Activated CD4-positive, alpha-beta T cell treated with anti-CD3 and anti-CD28 coated beads for 36 hours (primary cell): ENCODE results near the gene NTMT2. TPM values are rescaled to one million over a fixed set of nuclear protein-coding genes. Genes with fewer than 3 reads are reported as not detected.
A peak's percentile ranks its signal among the peaks of the same experiment; 100 is the strongest.
"Not testable (repeated sequence)": the region's sequence is repeated elsewhere in the genome, so short reads cannot be mapped to it uniquely, and the experiment has no call there.

Experiments
- ATAC-seq: fragments of 200-7000 bp; cut with Tn5 transposase; one replicate; pipeline ENCODE4 v1.10.0; 2021; ENCODE audit warnings: mild to moderate bottlenecking, moderate library complexity
- CTCF ChIA-PET: fragments of 350-600 bp; sonication (Branson Sonifier 250); formaldehyde crosslinking; loops from one replicate; lab custom pipeline; 2021; ENCODE audit warnings: antibody characterized with exemption; lab: Charles Lee
- POLR2A ChIA-PET: fragments of 350-600 bp; sonication (Branson Sonifier 250); formaldehyde crosslinking; loops from one replicate; lab custom pipeline; 2021; ENCODE audit warnings: antibody characterized with exemption, inconsistent platforms; lab: Charles Lee
- DNase-seq: peaks from one replicate; pipeline ENCODE4 v3.0.0-alpha.2; 2020
- H3K27ac Mint-ChIP-seq: one replicate; pipeline ENCODE4 v1.8.0; 2021; ENCODE audit warnings: mixed read lengths
- H3K27me3 Mint-ChIP-seq: one replicate; pipeline ENCODE4 v1.8.0; 2021; ENCODE audit warnings: mixed read lengths
- H3K36me3 Mint-ChIP-seq: one replicate; pipeline ENCODE4 v1.8.0; 2021; ENCODE audit warnings: low read depth, mixed read lengths
- H3K4me1 Mint-ChIP-seq: one replicate; pipeline ENCODE4 v1.8.0; 2021; ENCODE audit warnings: mixed read lengths
- H3K4me3 Mint-ChIP-seq: one replicate; pipeline ENCODE4 v1.8.0; 2021; ENCODE audit warnings: mild to moderate bottlenecking, moderate library complexity, mixed read lengths
- H3K9me3 Mint-ChIP-seq: one replicate; pipeline ENCODE4 v1.8.0; 2021; ENCODE audit warnings: low read depth, mixed read lengths
- intact Hi-C, 2 experiments: fragments of 100-400 bp; cut with DNase I in 1 of 2; cut with micrococcal nuclease in 1 of 2; formaldehyde crosslinking; loops; one replicate each; pipeline versions ENCODE4 v1.14.2 to v1.15.1; 2022 to 2024; cut with DNase I, micrococcal nuclease
- total RNA-seq, 2 experiments: library from RNA; stranded (reverse); gene quantifications; one replicate each; pipeline ENCODE4 v1.2.3, GENCODE V29; 2021

The NTMT2 gene
- total RNA-seq, 2 experiments from 2014 or later: not detected

- ATAC-seq (no peak), DNase-seq (no peak)
- intact Hi-C loops: no loop called here
- Mint-ChIP-seq H3K27ac (no peak overlapping the region), H3K9me3 (no peaks in the 10 kb centered on the region), H3K4me1 (no peaks in the 10 kb centered on the region), H3K4me3 (no peak overlapping the region), H3K27me3 (peaks cover 3% of the 10 kb centered on the region), H3K36me3 (no peaks in the 10 kb centered on the region)
- ChIA-PET POLR2A (no interaction called here), CTCF (no interaction called here)
These were observed 16.9 kb downstream of the NTMT2 start for GRCh38 chr1:170162459-170163246.

GRCh38 chr1:170164103-170164763, 18.5 kb downstream of the NTMT2 start:
- Mint-ChIP-seq H3K4me3 (no peak overlapping the region), H3K36me3 (no peaks in the 10 kb centered on the region), H3K9me3 (no peaks in the 10 kb centered on the region), H3K27ac (no peak overlapping the region), H3K4me1 (peaks cover 5% of the 10 kb centered on the region), H3K27me3 (peaks cover 3% of the 10 kb centered on the region)
- ChIA-PET POLR2A (interaction anchor here (0.7 kb wide), 1 partner anchor 172 kb away, joined by 10 read pairs; no protein-coding TSS in a partner anchor), CTCF (interaction anchor here (0.6 kb wide), 1 partner anchor 10 kb away, joined by 3 read pairs; no protein-coding TSS in a partner anchor)
- DNase-seq (no peak), ATAC-seq (peak; percentile 39)
- intact Hi-C loops: no loop called here

GRCh38 chr1:170166518-170167180, 20.9 kb downstream of the NTMT2 start:
- no peak for DNase-seq
- Mint-ChIP-seq H3K9me3 (peaks cover 5% of the 10 kb centered on the region), H3K36me3 (no peaks in the 10 kb centered on the region), H3K4me1 (peaks cover 5% of the 10 kb centered on the region), H3K4me3 (no peak overlapping the region), H3K27me3 (no peaks in the 10 kb centered on the region), H3K27ac (no peak overlapping the region)
- intact Hi-C loops: no loop called here
- POLR2A ChIA-PET: no interaction called here
- ATAC-seq: no peak
- CTCF ChIA-PET: no interaction called here

- CTCF ChIA-PET: no interaction called here
- POLR2A ChIA-PET: no interaction called here
These were observed 22.5 kb downstream of the NTMT2 start for GRCh38 chr1:170168265-170168664.

GRCh38 chr1:170170513-170170912, 24.8 kb downstream of the NTMT2 start:
- H3K9me3 Mint-ChIP-seq, H3K4me1 Mint-ChIP-seq, H3K36me3 Mint-ChIP-seq, H3K27me3 Mint-ChIP-seq, DNase-seq, POLR2A ChIA-PET, intact Hi-C loops, ATAC-seq, H3K27ac Mint-ChIP-seq, H3K4me3 Mint-ChIP-seq: not testable (repeated sequence)
- CTCF ChIA-PET: interaction anchor here (1.6 kb wide), 1 partner anchor 242 kb away, joined by 3 read pairs; no protein-coding TSS in a partner anchor

More at GRCh38 chr1:170168265-170168664, 22.5 kb downstream of the NTMT2 start:
- ATAC-seq (no peak), DNase-seq (no peak)
- H3K4me3 Mint-ChIP-seq: no peak overlapping the region
- H3K4me1 Mint-ChIP-seq: peaks cover 5% of the 10 kb centered on the region
- intact Hi-C loops: no loop called here
- peak overlapping the region; percentile 57 for H3K27ac Mint-ChIP-seq
- no peaks in the 10 kb centered on the region for H3K36me3 Mint-ChIP-seq
- no peaks in the 10 kb centered on the region for H3K27me3 Mint-ChIP-seq
- H3K9me3 Mint-ChIP-seq: peaks cover 7% of the 10 kb centered on the region

- DNase-seq: no peak
- ChIA-PET POLR2A (no interaction called here), CTCF (interaction anchor here (1.0 kb wide), 1 partner anchor 28 kb away, joined by 3 read pairs; no protein-coding TSS in a partner anchor)
- no peak overlapping the region for H3K27ac Mint-ChIP-seq
- no peaks in the 10 kb centered on the region for H3K36me3 Mint-ChIP-seq
- H3K4me1 Mint-ChIP-seq: no peaks in the 10 kb centered on the region
- ATAC-seq: no peak
- intact Hi-C loops: no loop called here
- peaks cover 7% of the 10 kb centered on the region for H3K9me3 Mint-ChIP-seq
- no peaks in the 10 kb centered on the region for H3K27me3 Mint-ChIP-seq
- H3K4me3 Mint-ChIP-seq: no peak overlapping the region
These were observed 28.6 kb downstream of the NTMT2 start for GRCh38 chr1:170174395-170174794.

- no peak overlapping the region for H3K4me3 Mint-ChIP-seq
- no peaks in the 10 kb centered on the region for H3K27me3 Mint-ChIP-seq
- POLR2A ChIA-PET: no interaction called here
- peaks cover 7% of the 10 kb centered on the region for H3K9me3 Mint-ChIP-seq
- intact Hi-C loops: no loop called here
- no peak for DNase-seq
- H3K4me1 Mint-ChIP-seq: no peaks in the 10 kb centered on the region
- CTCF ChIA-PET: interaction anchor here (0.6 kb wide), 1 partner anchor 407 kb away, joined by 3 read pairs; no protein-coding TSS in a partner anchor
- H3K27ac Mint-ChIP-seq: no peak overlapping the region
- no peak for ATAC-seq
- no peaks in the 10 kb centered on the region for H3K36me3 Mint-ChIP-seq
These were observed 29.3 kb downstream of the NTMT2 start for GRCh38 chr1:170175041-170175440.

- Mint-ChIP-seq H3K4me1 (no peaks in the 10 kb centered on the region), H3K9me3 (peaks cover 5% of the 10 kb centered on the region), H3K36me3 (no peaks in the 10 kb centered on the region), H3K27ac (no peak overlapping the region), H3K27me3 (no peaks in the 10 kb centered on the region), H3K4me3 (no peak overlapping the region)
- DNase-seq (no peak), ATAC-seq (no peak)
- intact Hi-C loops: no loop called here
- ChIA-PET POLR2A (no interaction called here), CTCF (interaction anchor here (0.6 kb wide), 1 partner anchor 407 kb away, joined by 3 read pairs; no protein-coding TSS in a partner anchor)
These were observed 29.7 kb downstream of the NTMT2 start for GRCh38 chr1:170175484-170175883.

- CTCF ChIA-PET: interaction anchor here (0.8 kb wide), 1 partner anchor 17 kb away, joined by 3 read pairs; no protein-coding TSS in a partner anchor
- no peak overlapping the region for H3K4me3 Mint-ChIP-seq
- DNase-seq (no peak), ATAC-seq (peak; percentile 19)
- H3K9me3 Mint-ChIP-seq: peaks cover 2% of the 10 kb centered on the region
- H3K4me1 Mint-ChIP-seq: no peaks in the 10 kb centered on the region
- POLR2A ChIA-PET: no interaction called here
- no peaks in the 10 kb centered on the region for H3K36me3 Mint-ChIP-seq
- no peaks in the 10 kb centered on the region for H3K27me3 Mint-ChIP-seq
- intact Hi-C loops: no loop called here
- no peak overlapping the region for H3K27ac Mint-ChIP-seq
These were observed 31.0 kb downstream of the NTMT2 start for GRCh38 chr1:170176772-170177171.

- H3K9me3 Mint-ChIP-seq: no peaks in the 10 kb centered on the region
- peaks cover 4% of the 10 kb centered on the region for H3K27me3 Mint-ChIP-seq
- H3K27ac Mint-ChIP-seq: no peak overlapping the region
- no peak for ATAC-seq
- no peaks in the 10 kb centered on the region for H3K36me3 Mint-ChIP-seq
- H3K4me1 Mint-ChIP-seq: no peaks in the 10 kb centered on the region
- intact Hi-C loops: no loop called here
- H3K4me3 Mint-ChIP-seq: no peak overlapping the region
- ChIA-PET POLR2A (no interaction called here), CTCF (interaction anchor here (0.5 to 1.0 kb wide), 3 partner anchors 10 to 205 kb away, joined by 3 read pairs; no protein-coding TSS in a partner anchor)
- no peak for DNase-seq
These were observed 36.7 kb downstream of the NTMT2 start for GRCh38 chr1:170182442-170182841.

- peaks cover 16% of the 10 kb centered on the region for H3K27me3 Mint-ChIP-seq
- ChIA-PET POLR2A (no interaction called here), CTCF (interaction anchor here (0.9 kb wide), 1 partner anchor 10 kb away, joined by 3 read pairs; no protein-coding TSS in a partner anchor)
- ATAC-seq (no peak), DNase-seq (no peak)
- intact Hi-C loops: no loop called here
- H3K4me3 Mint-ChIP-seq: no peak overlapping the region
- H3K36me3 Mint-ChIP-seq: no peaks in the 10 kb centered on the region
- peaks cover 7% of the 10 kb centered on the region for H3K9me3 Mint-ChIP-seq
- no peaks in the 10 kb centered on the region for H3K4me1 Mint-ChIP-seq
- no peak overlapping the region for H3K27ac Mint-ChIP-seq
These were observed 46.8 kb downstream of the NTMT2 start for GRCh38 chr1:170192546-170192945.
